Measurements from ENCODE around the gene RFXANK.

The RFXANK gene

GRCh38 chr19:19229701-19230100 is 37.6 kb downstream of the RFXANK start:
- no peak overlapping the region for H3K27ac ChIP-seq
- TF ChIP-seq, protein P1, sequence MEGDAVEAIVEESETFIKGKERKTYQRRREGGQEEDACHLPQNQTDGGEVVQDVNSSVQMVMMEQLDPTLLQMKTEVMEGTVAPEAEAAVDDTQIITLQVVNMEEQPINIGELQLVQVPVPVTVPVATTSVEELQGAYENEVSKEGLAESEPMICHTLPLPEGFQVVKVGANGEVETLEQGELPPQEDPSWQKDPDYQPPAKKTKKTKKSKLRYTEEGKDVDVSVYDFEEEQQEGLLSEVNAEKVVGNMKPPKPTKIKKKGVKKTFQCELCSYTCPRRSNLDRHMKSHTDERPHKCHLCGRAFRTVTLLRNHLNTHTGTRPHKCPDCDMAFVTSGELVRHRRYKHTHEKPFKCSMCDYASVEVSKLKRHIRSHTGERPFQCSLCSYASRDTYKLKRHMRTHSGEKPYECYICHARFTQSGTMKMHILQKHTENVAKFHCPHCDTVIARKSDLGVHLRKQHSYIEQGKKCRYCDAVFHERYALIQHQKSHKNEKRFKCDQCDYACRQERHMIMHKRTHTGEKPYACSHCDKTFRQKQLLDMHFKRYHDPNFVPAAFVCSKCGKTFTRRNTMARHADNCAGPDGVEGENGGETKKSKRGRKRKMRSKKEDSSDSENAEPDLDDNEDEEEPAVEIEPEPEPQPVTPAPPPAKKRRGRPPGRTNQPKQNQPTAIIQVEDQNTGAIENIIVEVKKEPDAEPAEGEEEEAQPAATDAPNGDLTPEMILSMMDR (conservative IDR thresholded peaks at IDR 0.05) = no peak

GRCh38 chr19:19230999-19231398 is 38.9 kb downstream of the RFXANK start:
- TF ChIP-seq, protein P1 (conservative IDR thresholded peaks at IDR 0.05) = no peak
- no peak overlapping the region for H3K27ac ChIP-seq

GRCh38 chr19:19232261-19232721 is 40.2 kb downstream of the RFXANK start:
- TF ChIP-seq, protein P1 (conservative IDR thresholded peaks at IDR 0.05) = no peak
- no peak overlapping the region for H3K27ac ChIP-seq

DNA sequence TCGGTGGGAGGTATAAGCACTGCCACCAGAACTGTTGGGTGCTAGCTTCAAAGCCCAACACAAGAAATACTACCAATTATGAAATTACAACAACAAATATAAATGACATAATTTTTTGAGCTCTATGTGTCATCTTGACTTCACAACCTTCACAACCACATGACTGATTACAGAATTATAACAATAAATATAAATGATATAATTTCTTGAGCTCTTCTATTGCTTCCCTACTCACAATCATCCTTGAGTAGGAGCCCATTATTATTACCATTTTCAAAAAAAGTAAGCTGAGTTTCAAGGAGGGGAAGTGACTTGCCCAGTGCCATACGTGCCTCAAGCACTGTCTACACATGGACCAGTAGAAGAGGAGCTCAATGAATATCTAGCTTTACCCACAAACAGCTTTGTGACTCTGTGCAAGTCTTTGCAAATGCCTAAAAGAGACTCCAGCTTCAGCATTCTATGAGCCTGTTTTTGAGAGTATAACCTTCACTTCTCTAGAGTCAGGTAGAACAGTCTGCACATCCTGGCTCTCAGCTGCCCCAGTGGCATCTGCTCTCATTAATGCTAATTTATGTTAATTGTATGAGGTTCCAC is 42.3 kb downstream of the RFXANK start:
- TF ChIP-seq, protein P1 (conservative IDR thresholded peaks at IDR 0.05) = no peak
- no peak overlapping the region for H3K27ac ChIP-seq

DNA sequence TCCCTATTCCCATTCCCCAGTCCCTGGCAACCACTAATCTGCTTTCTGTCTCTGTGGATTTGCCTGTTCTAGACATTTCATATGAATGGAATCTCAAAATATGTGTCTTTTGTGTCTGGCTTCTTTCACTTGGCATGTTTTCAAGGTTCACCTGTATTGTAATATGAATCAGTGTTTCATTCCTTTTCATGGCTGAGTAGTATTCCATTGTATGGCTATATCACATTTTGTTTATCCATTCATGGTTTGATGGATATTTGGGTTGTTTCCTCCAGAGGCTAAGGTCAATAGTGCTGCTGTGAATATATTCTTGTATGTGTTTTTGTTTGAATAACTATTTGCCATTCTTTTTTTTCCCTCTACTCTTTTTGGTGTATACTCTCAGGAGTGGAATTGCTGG is 44.1 kb downstream of the RFXANK start:
- no peak overlapping the region for H3K27ac ChIP-seq
- TF ChIP-seq, protein P1 (conservative IDR thresholded peaks at IDR 0.05) = no peak

GRCh38 chr19:19238126-19238894 is 46.3 kb downstream of the RFXANK start:
- H3K27ac ChIP-seq = no peak overlapping the region

GRCh38 chr19:19239675-19240074 is 47.6 kb downstream of the RFXANK start:
- TF ChIP-seq, protein P1 (conservative IDR thresholded peaks at IDR 0.05) = no peak
- no peak overlapping the region for H3K27ac ChIP-seq

More at GRCh38 chr19:19238126-19238894, 46.3 kb downstream of the RFXANK start:
- TF ChIP-seq, protein P1 (conservative IDR thresholded peaks at IDR 0.05) = no peak

Data from VCaP (cell line).